Ishikawa (cell line): ENCODE data around the gene KRTAP9-8.
A peak's percentile ranks its signal among the peaks of the same experiment; 100 is the strongest.

Source experiments
- CEBPB ChIP-seq: IDR thresholded peaks from 2 replicates; pipeline ENCODE4 v1.6.1; 2012
- CREB1 ChIP-seq: IDR thresholded peaks from 2 replicates; pipeline ENCODE4 v1.6.1; 2012; ENCODE audit warnings: low read depth
- EGR1 ChIP-seq: IDR thresholded peaks from 2 replicates; pipeline ENCODE4 v1.6.1; 2012
- EP300 ChIP-seq: IDR thresholded peaks from 2 replicates; pipeline ENCODE4 v1.6.1; 2012; ENCODE audit warnings: borderline replicate concordance
- FOXM1 ChIP-seq: IDR thresholded peaks from 2 replicates; pipeline ENCODE4 v1.6.1; 2012; ENCODE audit warnings: low read depth, borderline replicate concordance
- MAX ChIP-seq: IDR thresholded peaks from 2 replicates; pipeline ENCODE4 v1.6.1; 2012
- NFIC ChIP-seq: IDR thresholded peaks from 2 replicates; pipeline ENCODE4 v1.6.1; 2012
- RAD21 ChIP-seq: IDR thresholded peaks from 2 replicates; pipeline ENCODE4 v1.6.1; 2012; ENCODE audit warnings: low read depth
- REST ChIP-seq: IDR thresholded peaks from 2 replicates; pipeline ENCODE4 v1.6.1; 2012; ENCODE audit warnings: low read depth, mild to moderate bottlenecking
- TAF1 ChIP-seq: IDR thresholded peaks from 2 replicates; pipeline ENCODE4 v1.6.1; 2012; ENCODE audit warnings: low read depth, mild to moderate bottlenecking
- TCF12 ChIP-seq: IDR thresholded peaks from 2 replicates; pipeline ENCODE4 v1.6.1; 2012; ENCODE audit warnings: low read depth
- TEAD4 ChIP-seq: IDR thresholded peaks from 2 replicates; pipeline ENCODE4 v1.6.1; 2012
- USF1 ChIP-seq: IDR thresholded peaks from 2 replicates; pipeline ENCODE4 v1.6.1; 2012
- YY1 ChIP-seq: IDR thresholded peaks from 2 replicates; pipeline ENCODE4 v1.6.1; 2012; ENCODE audit warnings: low read depth
- ZBTB7A ChIP-seq: IDR thresholded peaks from 2 replicates; pipeline ENCODE4 v1.6.1; 2012; ENCODE audit warnings: low read depth

Gene KRTAP9-8

GRCh38 chr17:41211845-41212466 is 25.8 kb upstream of the KRTAP9-8 start:
- TF ChIP-seq TAF1, result no peak
- TF ChIP-seq REST, result no peak
- TF ChIP-seq NFIC, result no peak

GRCh38 chr17:41212524-41213169 is 25.2 kb upstream of the KRTAP9-8 start:
- TF ChIP-seq TEAD4 (no peak), TCF12 (peak; percentile 84), CREB1 (no peak), FOXM1 (no peak), ZBTB7A (no peak), YY1 (no peak), TAF1 (no peak), REST (no peak)

- TF ChIP-seq NFIC (no peak), CEBPB (no peak), ZBTB7A (no peak), YY1 (no peak), REST (no peak), TCF12 (no peak), RAD21 (no peak)
Measured at GRCh38 chr17:41215681-41216080, 22.1 kb upstream of the KRTAP9-8 start.

GRCh38 chr17:41223821-41224220 is 14.0 kb upstream of the KRTAP9-8 start:
- TF ChIP-seq TEAD4, result no peak
- TF ChIP-seq ZBTB7A, result no peak
- no peak for TF ChIP-seq TAF1
- no peak for TF ChIP-seq USF1
- no peak for TF ChIP-seq NFIC
- TF ChIP-seq YY1, result no peak
- no peak for TF ChIP-seq CEBPB
- no peak for TF ChIP-seq EP300
- TF ChIP-seq RAD21, result no peak
- no peak for TF ChIP-seq TCF12
- TF ChIP-seq CREB1, result no peak
- TF ChIP-seq MAX, result no peak
- TF ChIP-seq EGR1, result no peak
- TF ChIP-seq REST, result no peak
- TF ChIP-seq FOXM1, result no peak
